Endodermal cell (in vitro differentiated cells): Measurements from ENCODE around the gene SVIL. TPM values are rescaled to one million over a fixed set of nuclear protein-coding genes. Genes with fewer than 3 reads are reported as not detected.

Experiments used
- DNase-seq: peaks from one replicate; pipeline ENCODE4 v3.0.0-alpha.2; 2017
- H3K27ac ChIP-seq: 2 replicates; pipeline ENCODE4 v1.5.1; 2013; ENCODE audit warnings: mild to moderate bottlenecking, low read depth, low read length, moderate library complexity
- H3K27me3 ChIP-seq: 2 replicates; pipeline ENCODE4 v1.6.1; 2013; ENCODE audit warnings: mild to moderate bottlenecking, low read length, moderate library complexity; ENCODE audit not compliant: insufficient read depth, control insufficient read depth, poor library complexity, severe bottlenecking
- H3K36me3 ChIP-seq: 2 replicates; pipeline ENCODE4 v1.7.0; 2013; ENCODE audit warnings: mild to moderate bottlenecking, low read length, moderate library complexity; ENCODE audit not compliant: control insufficient read depth, insufficient read depth
- H3K4me1 ChIP-seq: one replicate; pipeline ENCODE4 v1.7.0; 2013; ENCODE audit warnings: low read length; ENCODE audit not compliant: control insufficient read depth, insufficient read depth
- H3K4me3 ChIP-seq: 2 replicates; pipeline ENCODE4 v1.5.1; 2013; ENCODE audit warnings: mild to moderate bottlenecking, low read length, moderate library complexity
- H3K9ac ChIP-seq: 2 replicates; pipeline ENCODE4 v1.6.1; 2013; ENCODE audit warnings: mild to moderate bottlenecking, low read length, moderate library complexity; ENCODE audit not compliant: poor library complexity, severe bottlenecking; ENCODE audit errors: extremely low read depth
- H3K9me3 ChIP-seq: 2 replicates; pipeline ENCODE4 v1.6.1; 2013; ENCODE audit warnings: mild to moderate bottlenecking, low read length, moderate library complexity; ENCODE audit not compliant: control insufficient read depth
- H3K27ac Mint-ChIP-seq: 2 replicates; pipeline ENCODE4 v1.8.0; 2020; ENCODE audit warnings: mixed read lengths
- H3K27me3 Mint-ChIP-seq: 2 replicates; pipeline ENCODE4 v1.8.0; 2021; ENCODE audit warnings: mild to moderate bottlenecking, mixed read lengths; ENCODE audit not compliant: insufficient read depth
- H3K36me3 Mint-ChIP-seq: 2 replicates; pipeline ENCODE4 v1.8.0; 2020; ENCODE audit warnings: low read depth, mixed read lengths
- H3K4me1 Mint-ChIP-seq: 2 replicates; pipeline ENCODE4 v1.8.0; 2020; ENCODE audit warnings: mixed read lengths
- H3K4me3 Mint-ChIP-seq: 2 replicates; pipeline ENCODE4 v1.8.0; 2020; ENCODE audit warnings: mild to moderate bottlenecking, moderate library complexity, mixed read lengths
- H3K9me3 Mint-ChIP-seq: 2 replicates; pipeline ENCODE4 v1.8.0; 2020; ENCODE audit warnings: mild to moderate bottlenecking, mixed read lengths
- CTCF ChIP-seq: fragments of 200-600 bp; sonication (generic); conservative IDR thresholded peaks from 2 replicates; pipeline ENCODE4 v1.5.0; 2021; ENCODE audit warnings: antibody characterized with exemption, mild to moderate bottlenecking
- WGBS, 2 experiments: methylation state at CpG; one replicate each; pipeline versions ENCODE4 v1.1.5 to v1.1.7; 2013; ENCODE audit warnings: missing lambda C conversion rate in 2 of 2, mixed read lengths in 1 of 2; ENCODE audit not compliant: insufficient coverage in 1 of 2, insufficient read length in 1 of 2; 5-methylcytosine and 5-hydroxymethylcytosine counted together
- total RNA-seq, 2 donors: library from RNA; stranded (reverse); fragmentation: NEBNext Ultra II Directional in 1 of 2; extraction: Animal tissue kit (Norgen Biotek cat#: 25700) in 1 of 2; gene quantifications; 2 replicates in 1 of 2; 3 replicates in 1 of 2; pipeline ENCODE4 v1.2.1, GENCODE V29; 2021

Gene SVIL
- total RNA-seq, 2 donors from 2014 or later = 25.2 to 32.9 TPM

- Histone ChIP-seq H3K9ac (no peak overlapping the region), H3K9me3 (peaks cover 7% of the 10 kb centered on the region), H3K27me3 (no peaks in the 10 kb centered on the region), H3K4me3 (no peak overlapping the region), H3K27ac (no peak overlapping the region), H3K36me3 (no peaks in the 10 kb centered on the region), H3K4me1 (no peaks in the 10 kb centered on the region)
- H3K9me3 Mint-ChIP-seq = peaks cover 1% of the 10 kb centered on the region
- H3K27me3 Mint-ChIP-seq = no peaks in the 10 kb centered on the region
- no peak for TF ChIP-seq CTCF
- no peak overlapping the region for H3K4me3 Mint-ChIP-seq
- H3K27ac Mint-ChIP-seq = no peak overlapping the region
- no peaks in the 10 kb centered on the region for H3K4me1 Mint-ChIP-seq
- WGBS, 2 experiments = 92 to 97% methylated on average over 5 to 9 of the region's 9 CpGs
- DNase-seq = no peak
- H3K36me3 Mint-ChIP-seq = peaks cover 4% of the 10 kb centered on the region
These were observed 30.4 kb downstream of the SVIL start for GRCh38 chr10:29604291-29604825.

GRCh38 chr10:29603223-29603896, 31.4 kb downstream of the SVIL start:
- no peaks in the 10 kb centered on the region for H3K36me3 Mint-ChIP-seq
- Histone ChIP-seq H3K4me1 (no peaks in the 10 kb centered on the region), H3K27me3 (no peaks in the 10 kb centered on the region), H3K9me3 (no peaks in the 10 kb centered on the region), H3K36me3 (no peaks in the 10 kb centered on the region), H3K4me3 (no peak overlapping the region), H3K9ac (no peak overlapping the region), H3K27ac (no peak overlapping the region)
- H3K27ac Mint-ChIP-seq = no peak overlapping the region
- no peaks in the 10 kb centered on the region for H3K9me3 Mint-ChIP-seq
- no peaks in the 10 kb centered on the region for H3K27me3 Mint-ChIP-seq
- peak; percentile 2 for DNase-seq
- TF ChIP-seq CTCF = no peak
- no peak overlapping the region for H3K4me3 Mint-ChIP-seq
- no peaks in the 10 kb centered on the region for H3K4me1 Mint-ChIP-seq
- 86 to 88% methylated on average over 1 to 2 of the region's 3 CpGs for WGBS, 2 experiments

- 91 to 100% methylated on average over 3 to 6 of the region's 6 CpGs for WGBS, 2 experiments
- Histone ChIP-seq H3K9ac (no peak overlapping the region), H3K9me3 (no peaks in the 10 kb centered on the region), H3K27me3 (no peaks in the 10 kb centered on the region), H3K4me1 (no peaks in the 10 kb centered on the region), H3K36me3 (no peaks in the 10 kb centered on the region), H3K4me3 (no peak overlapping the region), H3K27ac (no peak overlapping the region)
- H3K4me3 Mint-ChIP-seq = no peak overlapping the region
- H3K27me3 Mint-ChIP-seq = no peaks in the 10 kb centered on the region
- no peaks in the 10 kb centered on the region for H3K4me1 Mint-ChIP-seq
- H3K36me3 Mint-ChIP-seq = no peaks in the 10 kb centered on the region
- H3K27ac Mint-ChIP-seq = no peak overlapping the region
- no peaks in the 10 kb centered on the region for H3K9me3 Mint-ChIP-seq
- DNase-seq = no peak
- no peak for TF ChIP-seq CTCF
These were observed 34.0 kb downstream of the SVIL start for GRCh38 chr10:29600821-29601220.
